HEK293T (cell line): ENCODE results near the gene SNCG.

ENCODE experiments used
- CTCF ChIA-PET: fragments of 350-600 bp; formaldehyde crosslinking; extraction: SDS; loops from one replicate; lab custom pipeline; 2021; ENCODE audit warnings: antibody characterized with exemption, inconsistent platforms; lab: Yijun Ruan, JAX
- POLR2A ChIA-PET: fragments of 350-600 bp; formaldehyde crosslinking; extraction: SDS; loops from one replicate; lab custom pipeline; 2020; ENCODE audit warnings: antibody characterized with exemption, inconsistent platforms; lab: Yijun Ruan, JAX
- DNase-seq: peaks from one replicate; pipeline ENCODE4 v3.0.0; 2012; ENCODE audit warnings: mixed read lengths; ENCODE audit errors: extremely low spot score
- ARNT ChIP-seq: fragments of 450-650 bp; IDR thresholded peaks from 2 replicates; pipeline ENCODE4 v1.6.1; 2017; ENCODE audit warnings: mild to moderate bottlenecking
- BHLHE40 ChIP-seq: fragments of 450-650 bp; IDR thresholded peaks from 2 replicates; pipeline ENCODE4 v1.6.1; 2016; ENCODE audit warnings: mild to moderate bottlenecking, moderate library complexity, borderline replicate concordance
- CTBP1 ChIP-seq: fragments of 450-650 bp; IDR thresholded peaks from 2 replicates; pipeline ENCODE4 v1.6.1; 2016; ENCODE audit warnings: borderline replicate concordance
- ELF4 ChIP-seq: fragments of 450-650 bp; IDR thresholded peaks from 2 replicates; pipeline ENCODE4 v1.6.1; 2017; ENCODE audit warnings: antibody characterized with exemption
- FOXA1 ChIP-seq: fragments of 450-650 bp; IDR thresholded peaks from 2 replicates; pipeline ENCODE4 v1.6.1; 2016; ENCODE audit warnings: mild to moderate bottlenecking
- FOXK2 ChIP-seq: fragments of 450-650 bp; IDR thresholded peaks from 2 replicates; pipeline ENCODE4 v1.6.1; 2016; ENCODE audit warnings: mild to moderate bottlenecking
- FOXM1 ChIP-seq: fragments of 450-650 bp; IDR thresholded peaks from 2 replicates; pipeline ENCODE4 v1.6.1; 2017; ENCODE audit warnings: mild to moderate bottlenecking, borderline replicate concordance
- HDGF ChIP-seq: fragments of 450-650 bp; IDR thresholded peaks from 2 replicates; pipeline ENCODE4 v1.6.1; 2017; ENCODE audit warnings: antibody characterized with exemption, borderline replicate concordance
- L3MBTL2 ChIP-seq: fragments of 450-650 bp; conservative IDR thresholded peaks from 2 replicates; pipeline ENCODE4 v1.6.1; 2016; ENCODE audit warnings: mild to moderate bottlenecking
- LEF1 ChIP-seq: fragments of 450-650 bp; IDR thresholded peaks from 2 replicates; pipeline ENCODE4 v1.6.1; 2017; ENCODE audit warnings: mild to moderate bottlenecking, borderline replicate concordance
- NFRKB ChIP-seq: fragments of 450-650 bp; IDR thresholded peaks from 2 replicates; pipeline ENCODE4 v1.6.1; 2016; ENCODE audit warnings: mild to moderate bottlenecking, moderate library complexity
- PKNOX1 ChIP-seq: fragments of 450-650 bp; IDR thresholded peaks from 2 replicates; pipeline ENCODE4 v1.6.1; 2016
- SP1 ChIP-seq: fragments of 450-650 bp; IDR thresholded peaks from 2 replicates; pipeline ENCODE4 v1.6.1; 2017
- SUZ12 ChIP-seq: fragments of 450-650 bp; IDR thresholded peaks from 2 replicates; pipeline ENCODE4 v1.6.1; 2016; ENCODE audit warnings: mild to moderate bottlenecking
- TARDBP ChIP-seq: fragments of 450-650 bp; IDR thresholded peaks from 2 replicates; pipeline ENCODE4 v1.6.1; 2016
- ZNF384 ChIP-seq: fragments of 450-650 bp; IDR thresholded peaks from 2 replicates; pipeline ENCODE4 v1.6.1; 2016

The SNCG gene

GRCh38 chr10:86968271-86968993 is 10.0 kb downstream of the SNCG start, which contains the start of gene ADIRF:
ADIRF (plus strand) TSS chr10:86968482; CDS start chr10:86968545, 63 bp downstream.
- TF ChIP-seq CTBP1, result no peak
- TF ChIP-seq NFRKB, result no peak
- TF ChIP-seq FOXK2, result no peak
- TF ChIP-seq TARDBP, result no peak
- TF ChIP-seq L3MBTL2, result no peak
- TF ChIP-seq FOXA1, result no peak
- no peak for TF ChIP-seq BHLHE40
- no peak for TF ChIP-seq HDGF
- no peak for TF ChIP-seq ELF4
- TF ChIP-seq ZNF384, result no peak
- TF ChIP-seq SP1, result no peak
- TF ChIP-seq FOXM1, result no peak
- no peak for TF ChIP-seq LEF1
- no peak for TF ChIP-seq ARNT
- TF ChIP-seq PKNOX1, result no peak
- no peak for TF ChIP-seq SUZ12
- DNase-seq, result no peak
- POLR2A ChIA-PET, result no interaction called here
- CTCF ChIA-PET, result interaction anchor here (1.0 kb wide), 1 partner anchor 29 kb away, joined by 8 read pairs; no protein-coding TSS in a partner anchor

- POLR2A ChIA-PET, result no interaction called here
- CTCF ChIA-PET, result interaction anchor here (1.3 kb wide), 1 partner anchor 24 kb away, joined by 3 read pairs; no protein-coding TSS in a partner anchor
- DNase-seq, result no peak
- TF ChIP-seq FOXM1 (no peak), ARNT (no peak), ELF4 (no peak), BHLHE40 (no peak), NFRKB (no peak), FOXK2 (no peak), FOXA1 (no peak), HDGF (no peak), SP1 (no peak), TARDBP (no peak), CTBP1 (no peak), LEF1 (no peak), SUZ12 (no peak), L3MBTL2 (no peak), ZNF384 (no peak), PKNOX1 (no peak)
Observed at GRCh38 chr10:86968994-86969355, 10.6 kb downstream of the SNCG start.

- DNase-seq, result no peak
- ChIA-PET CTCF (interaction anchor here (1.3 kb wide), 1 partner anchor 24 kb away, joined by 3 read pairs; no protein-coding TSS in a partner anchor), POLR2A (no interaction called here)
- no peak for TF ChIP-seq LEF1
- no peak for TF ChIP-seq ELF4
- no peak for TF ChIP-seq SP1
- TF ChIP-seq HDGF, result no peak
- TF ChIP-seq BHLHE40, result no peak
- no peak for TF ChIP-seq FOXK2
- no peak for TF ChIP-seq ZNF384
- TF ChIP-seq NFRKB, result no peak
- TF ChIP-seq ARNT, result no peak
- no peak for TF ChIP-seq L3MBTL2
- TF ChIP-seq PKNOX1, result no peak
- no peak for TF ChIP-seq FOXM1
- no peak for TF ChIP-seq CTBP1
- TF ChIP-seq FOXA1, result no peak
- TF ChIP-seq SUZ12, result no peak
- no peak for TF ChIP-seq TARDBP
Observed at GRCh38 chr10:86969421-86970041, 11.1 kb downstream of the SNCG start.

- ChIA-PET CTCF (interaction anchor here (1.3 kb wide), 1 partner anchor 25 kb away, joined by 3 read pairs; no protein-coding TSS in a partner anchor), POLR2A (no interaction called here)
- TF ChIP-seq HDGF (no peak), FOXM1 (no peak), BHLHE40 (no peak), SUZ12 (no peak), TARDBP (no peak), PKNOX1 (no peak), ELF4 (no peak), ARNT (no peak), NFRKB (no peak), L3MBTL2 (no peak), SP1 (no peak), LEF1 (no peak), CTBP1 (no peak)
- DNase-seq, result peak; percentile 3
Observed at GRCh38 chr10:86970162-86970981, 12.0 kb downstream of the SNCG start.
